Bronchial epithelial cell (primary cell): Measurements from ENCODE around the gene C1QA. TPM values are rescaled to one million over a fixed set of nuclear protein-coding genes. Genes with fewer than 3 reads are reported as not detected.

Source experiments
- DNase-seq: peaks from one replicate; pipeline ENCODE4 v3.0.0-alpha.2; 2010; ENCODE audit warnings: low read depth
- FAIRE-seq: peaks from 2 replicates; lab custom pipeline; 2011; peaks lifted over from hg19 to GRCh38; lab: Jason Lieb, UNC
- H3K27me3 ChIP-seq: 2 replicates; pipeline ENCODE4 v1.5.1; 2011; ENCODE audit warnings: low read length; ENCODE audit not compliant: control insufficient read depth, insufficient read depth
- H3K36me3 ChIP-seq: 2 replicates; pipeline ENCODE4 v1.5.1; 2011; ENCODE audit warnings: low read length; ENCODE audit not compliant: control insufficient read depth, insufficient read depth
- H3K4me3 ChIP-seq: 2 replicates; pipeline ENCODE4 v1.5.1; 2011; ENCODE audit warnings: mild to moderate bottlenecking, low read depth, low read length, control low read depth
- total RNA-seq: library from RNA; depleted of rRNA; stranded (reverse); fragments of >200 nt; gene quantifications from 2 replicates; pipeline ENCODE4 v1.2.1, GENCODE V29; 2014
- TF ChIP-seq, protein P1 (sequence below): IDR thresholded peaks from 2 replicates; pipeline ENCODE4 v1.5.1; 2011; ENCODE audit warnings: mild to moderate bottlenecking, moderate library complexity, low read length, control low read depth, inconsistent platforms; ENCODE audit not compliant: insufficient read depth, severe bottlenecking

The C1QA gene
- total RNA-seq, 1 donor from 2014 or later = not detected

DNA sequence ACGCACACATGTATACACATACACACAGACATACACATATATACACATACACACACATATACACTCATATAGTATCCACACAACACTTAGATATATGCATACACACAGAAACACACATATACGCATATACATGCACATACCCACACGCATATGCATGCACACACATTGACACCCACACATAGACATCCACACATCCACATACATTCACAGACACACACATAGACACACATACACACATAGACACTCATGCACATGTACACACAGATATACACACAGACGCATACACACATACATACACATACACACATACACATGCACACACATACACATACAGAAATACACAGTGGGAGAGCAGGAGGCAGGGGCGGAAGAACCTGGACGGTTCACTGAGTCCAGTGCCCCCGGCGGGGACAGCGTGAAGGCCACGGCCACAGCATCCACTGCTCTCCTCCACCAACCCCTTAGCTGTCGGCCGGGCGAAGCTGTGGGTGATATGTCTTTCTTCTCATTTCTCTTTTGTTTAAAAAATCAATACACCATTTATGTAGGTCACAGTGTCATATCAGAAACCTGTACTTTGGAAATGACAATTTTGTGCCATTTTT, 13.8 kb downstream of the C1QA start:
- DNase-seq (no peak), FAIRE-seq (peak; percentile 75)
- Histone ChIP-seq H3K27me3 (peaks cover 3% of the 10 kb centered on the region), H3K36me3 (no peaks in the 10 kb centered on the region), H3K4me3 (no peak overlapping the region)
- TF ChIP-seq, protein P1, sequence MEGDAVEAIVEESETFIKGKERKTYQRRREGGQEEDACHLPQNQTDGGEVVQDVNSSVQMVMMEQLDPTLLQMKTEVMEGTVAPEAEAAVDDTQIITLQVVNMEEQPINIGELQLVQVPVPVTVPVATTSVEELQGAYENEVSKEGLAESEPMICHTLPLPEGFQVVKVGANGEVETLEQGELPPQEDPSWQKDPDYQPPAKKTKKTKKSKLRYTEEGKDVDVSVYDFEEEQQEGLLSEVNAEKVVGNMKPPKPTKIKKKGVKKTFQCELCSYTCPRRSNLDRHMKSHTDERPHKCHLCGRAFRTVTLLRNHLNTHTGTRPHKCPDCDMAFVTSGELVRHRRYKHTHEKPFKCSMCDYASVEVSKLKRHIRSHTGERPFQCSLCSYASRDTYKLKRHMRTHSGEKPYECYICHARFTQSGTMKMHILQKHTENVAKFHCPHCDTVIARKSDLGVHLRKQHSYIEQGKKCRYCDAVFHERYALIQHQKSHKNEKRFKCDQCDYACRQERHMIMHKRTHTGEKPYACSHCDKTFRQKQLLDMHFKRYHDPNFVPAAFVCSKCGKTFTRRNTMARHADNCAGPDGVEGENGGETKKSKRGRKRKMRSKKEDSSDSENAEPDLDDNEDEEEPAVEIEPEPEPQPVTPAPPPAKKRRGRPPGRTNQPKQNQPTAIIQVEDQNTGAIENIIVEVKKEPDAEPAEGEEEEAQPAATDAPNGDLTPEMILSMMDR = no peak

DNA sequence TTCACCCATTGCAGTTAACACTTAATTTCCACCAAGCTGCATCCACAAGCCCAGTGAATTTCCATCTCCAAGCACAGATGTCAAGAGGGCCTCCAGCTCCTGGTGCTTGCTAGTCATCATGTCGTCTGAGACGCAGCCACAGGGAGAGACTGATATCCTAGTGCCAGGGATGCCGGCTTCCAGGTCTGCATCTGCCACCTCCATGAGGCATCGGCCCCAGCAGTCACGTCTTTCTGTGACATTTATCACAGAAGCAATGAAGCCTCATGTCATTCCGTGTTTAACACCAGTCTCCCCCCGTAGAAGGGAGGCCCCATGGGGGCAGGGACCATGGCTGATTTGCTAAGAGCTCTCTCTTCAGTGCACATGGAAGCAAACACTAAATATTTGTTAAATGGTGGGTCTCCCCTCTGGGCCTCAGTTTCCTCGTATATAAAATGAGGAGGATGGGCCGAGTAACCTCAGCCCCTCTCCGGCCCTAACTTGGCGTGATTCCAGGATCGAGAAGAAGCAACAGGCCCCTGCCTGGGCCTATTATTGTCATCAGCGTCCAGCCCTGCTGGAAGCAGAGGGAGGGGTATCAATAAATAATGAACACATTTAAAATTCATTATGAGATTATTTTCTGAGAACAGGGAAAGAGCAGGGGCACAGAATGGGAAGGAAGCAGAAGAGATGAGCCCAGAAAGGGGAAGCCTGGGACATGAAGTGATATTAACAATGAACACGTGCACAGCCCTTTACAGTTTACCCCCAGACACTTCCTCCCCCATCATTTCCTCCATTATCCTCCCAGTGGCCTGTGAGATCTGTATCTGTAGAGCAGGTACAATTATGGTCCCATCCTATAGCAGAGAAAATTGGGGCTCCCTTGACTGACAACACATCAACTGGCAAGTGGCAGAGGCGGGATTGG, 15.8 kb downstream of the C1QA start:
- no peak overlapping the region for H3K4me3 ChIP-seq
- DNase-seq = no peak
- TF ChIP-seq, protein P1 = no peak
- no peaks in the 10 kb centered on the region for H3K36me3 ChIP-seq
- H3K27me3 ChIP-seq = peaks cover 7% of the 10 kb centered on the region
- FAIRE-seq = no peak

DNA sequence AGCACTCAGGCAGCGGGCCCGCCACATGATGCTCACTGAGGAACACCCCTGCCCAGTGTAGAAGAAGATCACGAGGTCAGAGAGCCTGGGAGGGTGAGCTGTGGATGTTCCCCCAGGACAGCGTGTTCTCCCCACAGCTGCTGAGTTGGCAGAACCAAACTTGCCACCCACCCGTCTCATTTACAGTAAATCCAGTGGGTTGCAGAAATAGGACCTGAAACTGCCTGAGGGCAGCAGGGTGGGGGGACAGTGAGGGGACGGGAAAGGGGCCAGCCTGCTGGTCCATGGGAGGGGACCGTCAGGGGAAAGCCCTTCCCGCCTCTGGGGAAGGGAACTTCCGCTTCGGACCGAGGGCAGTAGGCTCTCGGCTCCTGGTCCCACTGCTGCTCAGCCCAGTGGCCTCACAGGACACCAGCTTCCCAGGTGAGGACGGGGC, 16.5 kb downstream of the C1QA start, which contains the start of gene C1QB:
Gene C1QB, plus strand, starts transcription at position 356 of the 436 bp plus-strand sequence. CDS start 6,227 bp downstream, outside the sequence.
- FAIRE-seq (no peak), DNase-seq (no peak)
- Histone ChIP-seq H3K27me3 (peaks cover 7% of the 10 kb centered on the region), H3K4me3 (no peak within 1 kb of the TSS), H3K36me3 (no peaks in the 10 kb centered on the region)
- TF ChIP-seq, protein P1 = no peak

DNA sequence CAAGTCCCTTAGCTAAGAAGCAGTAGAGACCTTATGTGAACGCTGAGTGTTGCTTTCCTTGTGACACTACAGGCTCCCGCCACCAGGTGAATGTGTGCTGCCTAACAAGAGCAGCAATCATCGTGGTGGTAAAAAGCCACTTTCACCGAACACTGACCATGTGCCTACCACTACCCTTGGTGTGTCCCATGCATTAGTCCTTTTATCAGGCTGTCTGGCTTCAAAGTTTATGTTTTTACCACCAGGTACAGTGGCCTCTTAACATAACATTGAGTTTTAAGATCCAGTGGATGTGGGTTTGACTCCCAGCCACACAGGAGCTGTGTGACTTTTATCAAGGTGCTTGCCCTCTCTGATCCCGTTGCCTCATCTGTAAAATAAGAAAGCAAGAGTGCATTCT, 18.3 kb downstream of the C1QA start:
- peaks cover 7% of the 10 kb centered on the region for H3K27me3 ChIP-seq
- TF ChIP-seq, protein P1 = no peak
- no peaks in the 10 kb centered on the region for H3K36me3 ChIP-seq
- DNase-seq (no peak), FAIRE-seq (peak; percentile 60)
- no peak overlapping the region for H3K4me3 ChIP-seq

DNA sequence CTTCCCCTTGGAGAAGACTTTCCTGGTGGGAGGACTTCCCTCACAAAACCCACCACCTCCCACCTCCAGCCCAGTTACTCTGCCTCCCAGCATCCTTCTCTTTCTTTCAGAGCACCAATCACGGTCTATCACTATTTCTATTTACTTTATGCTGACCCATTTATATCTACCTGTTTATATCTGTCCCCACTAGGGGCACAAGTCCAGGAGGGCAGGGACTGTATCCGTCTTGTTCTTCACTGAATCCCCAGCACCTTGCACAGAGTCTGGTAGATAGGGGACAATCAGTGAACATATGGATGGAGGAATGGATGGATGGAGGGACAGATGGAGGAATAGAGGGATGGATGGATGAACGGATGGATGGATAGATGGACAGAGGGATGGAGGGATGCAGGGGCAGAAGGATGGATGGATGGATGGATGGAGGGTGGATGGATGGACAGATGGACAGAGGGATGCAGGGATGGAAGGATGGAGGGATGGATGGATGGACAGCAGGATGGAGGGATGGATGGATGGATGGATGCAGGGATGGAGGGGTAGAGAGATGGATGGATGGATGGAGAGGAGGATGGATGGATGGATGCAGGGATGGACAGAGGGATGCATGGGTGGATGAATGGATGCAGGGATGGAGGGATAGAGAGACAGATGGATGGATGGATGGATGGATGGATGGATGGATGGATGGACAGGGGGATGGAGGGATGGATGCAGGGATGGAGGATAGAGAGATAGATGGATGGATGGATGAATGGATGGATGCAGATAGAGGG, 22.1 kb downstream of the C1QA start:
- FAIRE-seq (no peak), DNase-seq (no peak)
- no peaks in the 10 kb centered on the region for H3K36me3 ChIP-seq
- TF ChIP-seq, protein P1 = no peak
- H3K4me3 ChIP-seq = no peak overlapping the region
- peaks cover 6% of the 10 kb centered on the region for H3K27me3 ChIP-seq
